ENCODE data around the gene CYB5B.

GRCh38 chr16:69384974-69385373, 39.4 kb upstream of the CYB5B start:
- TF ChIP-seq CTCF (conservative IDR thresholded peaks at IDR 0.05 in 1 of 2, IDR thresholded peaks at IDR 0.05 in 1 of 2; ENCODE audit: extremely low read depth in 1 of 2, insufficient read depth in 1 of 2, low read depth in 1 of 2, low read length in 2 of 2), result no peak
- TF ChIP-seq EZH2 (IDR thresholded peaks at IDR 0.05; ENCODE audit: borderline replicate concordance, low read length), result no peak

All from mammary epithelial cell (primary cell).